Measurements from ENCODE around the gene ITGB2.
A peak's percentile ranks its signal among the peaks of the same experiment; 100 is the strongest.

Gene ITGB2

DNA sequence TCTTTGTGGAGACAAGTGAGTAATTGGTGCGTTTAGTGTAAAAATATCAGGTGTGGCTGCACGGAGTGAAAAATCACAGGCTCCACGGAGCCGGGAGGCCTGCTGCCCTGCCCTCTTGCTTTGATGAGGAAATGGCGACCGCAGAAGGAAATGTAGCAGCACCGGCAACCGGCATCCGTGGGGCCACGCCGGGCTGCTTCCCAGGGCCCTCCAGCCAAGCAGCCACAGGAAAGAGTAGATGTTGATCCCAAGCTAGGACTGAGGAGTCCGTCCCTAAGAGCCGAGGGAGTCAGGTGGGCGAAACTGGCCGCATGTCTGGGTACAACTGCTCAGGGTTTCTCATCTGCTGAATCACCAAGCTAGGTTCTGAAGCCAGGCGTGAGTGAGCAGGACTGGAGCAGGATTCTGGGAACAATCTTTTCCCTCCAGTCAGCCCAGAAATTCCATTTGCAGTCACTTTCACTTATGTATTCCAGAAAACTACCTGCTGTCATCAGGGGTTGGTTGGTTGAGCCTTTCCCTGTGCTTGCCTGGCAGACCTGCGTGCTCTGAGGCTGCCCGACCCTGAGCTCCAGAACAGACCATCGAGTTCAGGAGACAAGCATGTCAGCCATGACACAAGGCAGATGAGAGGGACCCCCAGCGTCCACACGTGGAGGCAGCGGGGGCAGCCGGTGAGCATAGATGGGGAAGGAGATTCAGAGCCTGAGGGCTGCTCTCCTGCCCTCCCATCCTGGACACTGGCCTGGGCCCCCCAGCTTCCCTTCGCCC lies 5.8 kb upstream of the ITGB2 start:
- Histone ChIP-seq H3K27ac (ENCODE audit: low read depth, low read length) (no peak overlapping the region), H3K79me1 (ENCODE audit: low read length) (no peaks in the 10 kb centered on the region), H3K4me2 (ENCODE audit: low read length) (no peak overlapping the region), H3K4me1 (ENCODE audit: control insufficient read depth in 1 of 2, insufficient read depth in 2 of 2, low read length in 2 of 2) (peaks cover 14 to 28% of the 10 kb centered on the region in 2 experiments), H2BK5ac (ENCODE audit: low read depth, low read length, poor library complexity) (no peak overlapping the region), H3K14ac (ENCODE audit: low read length) (no peak overlapping the region), H4K91ac (ENCODE audit: low read depth, low read length) (no peak overlapping the region), H3K27me3 (ENCODE audit: insufficient read depth, low read length) (peaks cover 25% of the 10 kb centered on the region), H3K79me2 (ENCODE audit: control insufficient read depth, insufficient read depth, low read length, poor library complexity) (no peaks in the 10 kb centered on the region), H3K36me3 (ENCODE audit: control insufficient read depth in 1 of 2, insufficient read depth in 2 of 2, low read length in 2 of 2) (no peaks in the 10 kb centered on the region), H2AK5ac (ENCODE audit: low read length) (no peak overlapping the region), H2BK120ac (ENCODE audit: insufficient read depth, low read length, poor library complexity) (no peak overlapping the region), H2AFZ (ENCODE audit: insufficient read depth, low read length, poor library complexity) (no peak overlapping the region), H3K4ac (ENCODE audit: low read depth, low read length) (no peak overlapping the region), H4K12ac (ENCODE audit: low read depth, low read length) (no peak overlapping the region), H3K9ac (ENCODE audit: low read length) (no peak overlapping the region), H3K9me3 (ENCODE audit: insufficient read depth, low read depth, low read length) (peaks cover 13% of the 10 kb centered on the region), H4K8ac (ENCODE audit: low read depth, low read length) (no peak overlapping the region), H3K4me3 (ENCODE audit: low read depth, low read length) (no peak overlapping the region), H3K18ac (ENCODE audit: low read length) (no peak overlapping the region), H3K23ac (ENCODE audit: low read length) (no peak overlapping the region), H2BK12ac (ENCODE audit: low read length) (no peak overlapping the region)
- WGBS (ENCODE audit: extremely low coverage, insufficient coverage, insufficient read length): no CpG with 5 or more reads among the region's 24 CpGs
- DNase-seq: peak in 1 of 2 donors; percentile 3

DNA sequence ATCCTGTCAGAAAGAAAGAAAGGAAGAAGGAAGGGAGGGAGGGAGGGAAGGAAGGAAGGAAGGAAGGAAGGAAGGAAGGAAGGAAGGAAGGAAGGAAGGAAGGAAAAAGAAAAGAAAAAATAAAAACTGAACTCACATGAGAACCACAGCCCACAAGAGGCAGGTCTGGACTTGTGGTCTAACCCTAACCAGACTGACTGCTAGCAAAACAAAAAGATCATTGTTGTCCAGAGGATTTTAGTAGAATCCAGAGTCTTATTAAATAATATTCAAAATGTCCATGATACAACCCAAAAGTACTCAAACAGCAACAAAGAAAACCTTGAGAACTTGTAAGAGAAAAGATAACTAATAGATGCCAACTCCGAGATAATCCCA lies 4.7 kb upstream of the ITGB2 start:
- H3K9ac ChIP-seq (ENCODE audit: low read length): no peak overlapping the region
- H3K18ac ChIP-seq (ENCODE audit: low read length): no peak overlapping the region
- no peak for DNase-seq

DNA sequence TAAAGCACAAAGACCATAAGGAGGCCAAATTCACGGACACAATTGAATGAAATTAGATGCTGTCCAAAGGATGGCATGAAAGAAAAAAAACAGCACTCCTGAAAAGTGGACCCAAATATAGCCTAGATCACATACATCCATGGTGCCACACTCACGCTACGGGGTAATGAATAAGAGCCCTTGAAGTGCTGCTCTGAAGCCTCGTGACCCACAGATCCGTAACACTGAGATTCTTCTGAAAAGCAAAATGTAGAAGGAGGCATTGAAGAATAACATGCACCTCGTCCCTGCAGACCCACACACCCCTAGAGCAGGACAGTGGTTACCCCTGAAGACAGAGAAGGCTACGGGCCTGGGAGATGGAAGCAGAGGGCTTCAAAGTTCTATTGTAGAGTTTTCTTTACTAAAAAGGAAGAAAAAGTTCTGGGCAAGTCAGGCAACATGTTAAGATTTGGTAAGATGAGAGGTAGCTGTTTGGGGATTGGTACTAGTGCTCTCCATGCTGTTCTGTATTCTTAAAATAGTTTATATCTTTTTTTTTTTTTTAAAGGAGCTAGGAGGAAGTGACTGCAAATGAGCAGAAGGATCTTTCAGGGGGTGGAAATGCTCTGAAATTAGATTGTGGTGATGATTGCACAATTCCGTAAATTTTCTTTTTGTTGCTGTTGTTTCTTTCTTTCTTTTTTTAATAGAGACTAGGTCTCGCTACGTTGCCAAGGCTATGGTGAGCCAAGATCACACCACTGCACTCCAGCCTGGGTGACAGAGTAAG lies 4.1 kb upstream of the ITGB2 start:
- Histone ChIP-seq H3K36me3 (ENCODE audit: control insufficient read depth in 1 of 2, insufficient read depth in 2 of 2, low read length in 2 of 2) (no peaks in the 10 kb centered on the region), H3K18ac (ENCODE audit: low read length) (no peak overlapping the region), H3K79me2 (ENCODE audit: control insufficient read depth, insufficient read depth, low read length, poor library complexity) (no peaks in the 10 kb centered on the region), H3K79me1 (ENCODE audit: low read length) (no peaks in the 10 kb centered on the region), H4K8ac (ENCODE audit: low read depth, low read length) (no peak overlapping the region), H3K4me3 (ENCODE audit: low read depth, low read length) (no peak overlapping the region), H2BK120ac (ENCODE audit: insufficient read depth, low read length, poor library complexity) (no peak overlapping the region), H3K23ac (ENCODE audit: low read length) (no peak overlapping the region), H4K12ac (ENCODE audit: low read depth, low read length) (no peak overlapping the region), H3K9me3 (ENCODE audit: insufficient read depth, low read depth, low read length) (peaks cover 15% of the 10 kb centered on the region), H3K4me2 (ENCODE audit: low read length) (no peak overlapping the region), H2AFZ (ENCODE audit: insufficient read depth, low read length, poor library complexity) (no peak overlapping the region), H3K27ac (ENCODE audit: low read depth, low read length) (no peak overlapping the region), H3K4ac (ENCODE audit: low read depth, low read length) (no peak overlapping the region), H3K4me1 (ENCODE audit: control insufficient read depth in 1 of 2, insufficient read depth in 2 of 2, low read length in 2 of 2) (peaks cover 14 to 24% of the 10 kb centered on the region in 2 experiments), H4K91ac (ENCODE audit: low read depth, low read length) (no peak overlapping the region), H3K9ac (ENCODE audit: low read length) (no peak overlapping the region), H2BK12ac (ENCODE audit: low read length) (no peak overlapping the region), H3K14ac (ENCODE audit: low read length) (no peak overlapping the region), H2AK5ac (ENCODE audit: low read length) (no peak overlapping the region), H3K27me3 (ENCODE audit: insufficient read depth, low read length) (peaks cover 15% of the 10 kb centered on the region), H2BK5ac (ENCODE audit: low read depth, low read length, poor library complexity) (no peak overlapping the region)
- DNase-seq: peak in 1 of 2 donors; percentile 30
- no CpG with 5 or more reads among the region's 10 CpGs for WGBS (ENCODE audit: extremely low coverage, insufficient coverage, insufficient read length)

More for the DNA sequence above, 4.7 kb upstream of the ITGB2 start:
- no peak overlapping the region for H4K8ac ChIP-seq (ENCODE audit: low read depth, low read length)
- H2BK12ac ChIP-seq (ENCODE audit: low read length): no peak overlapping the region
- H4K12ac ChIP-seq (ENCODE audit: low read depth, low read length): no peak overlapping the region
- WGBS (ENCODE audit: extremely low coverage, insufficient coverage, insufficient read length): no CpG with 5 or more reads among the region's 1 CpG
- peaks cover 14 to 24% of the 10 kb centered on the region in 2 experiments for H3K4me1 ChIP-seq (ENCODE audit: control insufficient read depth in 1 of 2, insufficient read depth in 2 of 2, low read length in 2 of 2)
- no peak overlapping the region for H3K4me2 ChIP-seq (ENCODE audit: low read length)
- no peak overlapping the region for H2AFZ ChIP-seq (ENCODE audit: insufficient read depth, low read length, poor library complexity)
- no peak overlapping the region for H3K4ac ChIP-seq (ENCODE audit: low read depth, low read length)
- no peak overlapping the region for H3K14ac ChIP-seq (ENCODE audit: low read length)
- no peak overlapping the region for H2AK5ac ChIP-seq (ENCODE audit: low read length)
- peaks cover 17% of the 10 kb centered on the region for H3K27me3 ChIP-seq (ENCODE audit: insufficient read depth, low read length)
- no peaks in the 10 kb centered on the region for H3K36me3 ChIP-seq (ENCODE audit: control insufficient read depth in 1 of 2, insufficient read depth in 2 of 2, low read length in 2 of 2)
- no peak overlapping the region for H3K23ac ChIP-seq (ENCODE audit: low read length)
- no peak overlapping the region for H2BK120ac ChIP-seq (ENCODE audit: insufficient read depth, low read length, poor library complexity)
- no peak overlapping the region for H2BK5ac ChIP-seq (ENCODE audit: low read depth, low read length, poor library complexity)
- H3K9me3 ChIP-seq (ENCODE audit: insufficient read depth, low read depth, low read length): peaks cover 13% of the 10 kb centered on the region
- no peak overlapping the region for H3K4me3 ChIP-seq (ENCODE audit: low read depth, low read length)
- H3K27ac ChIP-seq (ENCODE audit: low read depth, low read length): no peak overlapping the region
- H3K79me2 ChIP-seq (ENCODE audit: control insufficient read depth, insufficient read depth, low read length, poor library complexity): no peaks in the 10 kb centered on the region
- no peak overlapping the region for H4K91ac ChIP-seq (ENCODE audit: low read depth, low read length)
- no peaks in the 10 kb centered on the region for H3K79me1 ChIP-seq (ENCODE audit: low read length)

GRCh38 chr21:44923480-44924084 lies 2.9 kb upstream of the ITGB2 start:
- no peak for DNase-seq
- peaks cover 16% of the 10 kb centered on the region for H3K27me3 ChIP-seq (ENCODE audit: insufficient read depth, low read length)
- no peak overlapping the region for H3K18ac ChIP-seq (ENCODE audit: low read length)
- no peak overlapping the region for H2AK5ac ChIP-seq (ENCODE audit: low read length)
- no peak overlapping the region for H2BK12ac ChIP-seq (ENCODE audit: low read length)
- H3K27ac ChIP-seq (ENCODE audit: low read depth, low read length): no peak overlapping the region
- H2AFZ ChIP-seq (ENCODE audit: insufficient read depth, low read length, poor library complexity): no peak overlapping the region
- H3K4me1 ChIP-seq (ENCODE audit: control insufficient read depth in 1 of 2, insufficient read depth in 2 of 2, low read length in 2 of 2): peaks cover 14 to 24% of the 10 kb centered on the region in 2 experiments
- H3K9ac ChIP-seq (ENCODE audit: low read length): no peak overlapping the region
- no peak overlapping the region for H4K12ac ChIP-seq (ENCODE audit: low read depth, low read length)
- no peaks in the 10 kb centered on the region for H3K79me2 ChIP-seq (ENCODE audit: control insufficient read depth, insufficient read depth, low read length, poor library complexity)
- H3K14ac ChIP-seq (ENCODE audit: low read length): no peak overlapping the region
- H3K79me1 ChIP-seq (ENCODE audit: low read length): no peaks in the 10 kb centered on the region
- no peak overlapping the region for H3K4me2 ChIP-seq (ENCODE audit: low read length)
- no peak overlapping the region for H3K4ac ChIP-seq (ENCODE audit: low read depth, low read length)
- H3K36me3 ChIP-seq (ENCODE audit: control insufficient read depth in 1 of 2, insufficient read depth in 2 of 2, low read length in 2 of 2): no peaks in the 10 kb centered on the region
- no peak overlapping the region for H4K8ac ChIP-seq (ENCODE audit: low read depth, low read length)
- no peak overlapping the region for H2BK120ac ChIP-seq (ENCODE audit: insufficient read depth, low read length, poor library complexity)
- no peak overlapping the region for H2BK5ac ChIP-seq (ENCODE audit: low read depth, low read length, poor library complexity)
- H3K23ac ChIP-seq (ENCODE audit: low read length): no peak overlapping the region
- no peak overlapping the region for H3K4me3 ChIP-seq (ENCODE audit: low read depth, low read length)
- H3K9me3 ChIP-seq (ENCODE audit: insufficient read depth, low read depth, low read length): peaks cover 12% of the 10 kb centered on the region
- WGBS (ENCODE audit: extremely low coverage, insufficient coverage, insufficient read length): 100% methylated on average over 2 of the region's 10 CpGs
- H4K91ac ChIP-seq (ENCODE audit: low read depth, low read length): no peak overlapping the region
